Measurements from ENCODE around the gene TMEM42. TPM values are rescaled to one million over a fixed set of nuclear protein-coding genes. Genes with fewer than 3 reads are reported as not detected.

Gene TMEM42
- total RNA-seq, 1 experiment from 2014 or later = 12.7 TPM

DNA sequence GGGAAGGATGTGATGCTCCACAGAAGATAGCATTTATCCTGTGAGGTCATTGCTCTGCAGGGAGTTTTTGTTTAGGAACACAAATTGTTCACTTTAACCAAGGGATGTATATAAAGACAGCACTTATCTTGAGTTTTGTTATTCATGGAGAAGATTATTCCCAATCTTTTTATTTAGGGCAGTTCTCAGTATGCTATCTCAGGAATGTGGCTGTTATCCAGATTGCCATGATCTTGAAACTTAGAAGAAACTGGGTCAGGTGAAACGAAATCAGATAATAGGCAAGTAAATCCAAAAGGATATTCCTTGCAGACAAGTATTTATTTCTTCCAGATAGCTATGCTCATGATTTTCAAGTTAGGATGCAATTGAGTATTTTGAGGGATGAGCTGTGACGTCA is 19.3 kb upstream of the TMEM42 start:
- intact Hi-C loops (cut with micrococcal nuclease; ENCODE audit: unreplicated experiment) = no loop called here
- ATAC-seq (no peak), DNase-seq (ENCODE audit: low read depth, low spot score) (no peak)
- H3K4me3 ChIP-seq (ENCODE audit: low read depth in 2 of 2, low read length in 2 of 2) = no peak overlapping the region
- H3K4me1 ChIP-seq (ENCODE audit: control insufficient read depth, insufficient read depth, low read length) = no peaks in the 10 kb centered on the region
- H3K27ac ChIP-seq (ENCODE audit: low read length) = no peak overlapping the region
- no peaks in the 10 kb centered on the region for H3K27me3 ChIP-seq (ENCODE audit: control insufficient read depth, insufficient read depth, low read length)
- ChIA-PET CTCF (no interaction called here), POLR2A (no interaction called here)
- no peaks in the 10 kb centered on the region for H3K9me3 ChIP-seq (ENCODE audit: control insufficient read depth, insufficient read depth, low read depth, low read length)
- peaks cover 4% of the 10 kb centered on the region; the same call in 1 of the 2 replicates for H3K36me3 ChIP-seq (ENCODE audit: control insufficient read depth, insufficient read depth, low read length)
- BruUV-seq (replicated peaks) = no TSS peak
- in situ Hi-C loops (cut with HindIII; ENCODE audit: low pct_unique_long_range_greater_than_20kb, low sequenced_read_pairs) = no loop called here
- TF ChIP-seq SIN3A (IDR thresholded peaks at IDR 0.05; ENCODE audit: borderline replicate concordance, insufficient read depth, low read depth, low read length) (no peak), POLR2AphosphoS5 (IDR thresholded peaks at IDR 0.05; ENCODE audit: low read depth, low read length) (no peak), TCF7L2 (IDR thresholded peaks at IDR 0.05; ENCODE audit: low read depth, low read length) (no peak)
- TF ChIP-seq, protein P1, sequence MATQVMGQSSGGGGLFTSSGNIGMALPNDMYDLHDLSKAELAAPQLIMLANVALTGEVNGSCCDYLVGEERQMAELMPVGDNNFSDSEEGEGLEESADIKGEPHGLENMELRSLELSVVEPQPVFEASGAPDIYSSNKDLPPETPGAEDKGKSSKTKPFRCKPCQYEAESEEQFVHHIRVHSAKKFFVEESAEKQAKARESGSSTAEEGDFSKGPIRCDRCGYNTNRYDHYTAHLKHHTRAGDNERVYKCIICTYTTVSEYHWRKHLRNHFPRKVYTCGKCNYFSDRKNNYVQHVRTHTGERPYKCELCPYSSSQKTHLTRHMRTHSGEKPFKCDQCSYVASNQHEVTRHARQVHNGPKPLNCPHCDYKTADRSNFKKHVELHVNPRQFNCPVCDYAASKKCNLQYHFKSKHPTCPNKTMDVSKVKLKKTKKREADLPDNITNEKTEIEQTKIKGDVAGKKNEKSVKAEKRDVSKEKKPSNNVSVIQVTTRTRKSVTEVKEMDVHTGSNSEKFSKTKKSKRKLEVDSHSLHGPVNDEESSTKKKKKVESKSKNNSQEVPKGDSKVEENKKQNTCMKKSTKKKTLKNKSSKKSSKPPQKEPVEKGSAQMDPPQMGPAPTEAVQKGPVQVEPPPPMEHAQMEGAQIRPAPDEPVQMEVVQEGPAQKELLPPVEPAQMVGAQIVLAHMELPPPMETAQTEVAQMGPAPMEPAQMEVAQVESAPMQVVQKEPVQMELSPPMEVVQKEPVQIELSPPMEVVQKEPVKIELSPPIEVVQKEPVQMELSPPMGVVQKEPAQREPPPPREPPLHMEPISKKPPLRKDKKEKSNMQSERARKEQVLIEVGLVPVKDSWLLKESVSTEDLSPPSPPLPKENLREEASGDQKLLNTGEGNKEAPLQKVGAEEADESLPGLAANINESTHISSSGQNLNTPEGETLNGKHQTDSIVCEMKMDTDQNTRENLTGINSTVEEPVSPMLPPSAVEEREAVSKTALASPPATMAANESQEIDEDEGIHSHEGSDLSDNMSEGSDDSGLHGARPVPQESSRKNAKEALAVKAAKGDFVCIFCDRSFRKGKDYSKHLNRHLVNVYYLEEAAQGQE (IDR thresholded peaks at IDR 0.05; ENCODE audit: insufficient read depth in 1 of 2, low read depth in 2 of 2, low read length in 1 of 2) = no peak
- TF ChIP-seq, protein P2, sequence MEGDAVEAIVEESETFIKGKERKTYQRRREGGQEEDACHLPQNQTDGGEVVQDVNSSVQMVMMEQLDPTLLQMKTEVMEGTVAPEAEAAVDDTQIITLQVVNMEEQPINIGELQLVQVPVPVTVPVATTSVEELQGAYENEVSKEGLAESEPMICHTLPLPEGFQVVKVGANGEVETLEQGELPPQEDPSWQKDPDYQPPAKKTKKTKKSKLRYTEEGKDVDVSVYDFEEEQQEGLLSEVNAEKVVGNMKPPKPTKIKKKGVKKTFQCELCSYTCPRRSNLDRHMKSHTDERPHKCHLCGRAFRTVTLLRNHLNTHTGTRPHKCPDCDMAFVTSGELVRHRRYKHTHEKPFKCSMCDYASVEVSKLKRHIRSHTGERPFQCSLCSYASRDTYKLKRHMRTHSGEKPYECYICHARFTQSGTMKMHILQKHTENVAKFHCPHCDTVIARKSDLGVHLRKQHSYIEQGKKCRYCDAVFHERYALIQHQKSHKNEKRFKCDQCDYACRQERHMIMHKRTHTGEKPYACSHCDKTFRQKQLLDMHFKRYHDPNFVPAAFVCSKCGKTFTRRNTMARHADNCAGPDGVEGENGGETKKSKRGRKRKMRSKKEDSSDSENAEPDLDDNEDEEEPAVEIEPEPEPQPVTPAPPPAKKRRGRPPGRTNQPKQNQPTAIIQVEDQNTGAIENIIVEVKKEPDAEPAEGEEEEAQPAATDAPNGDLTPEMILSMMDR (IDR thresholded peaks at IDR 0.05) = no peak

DNA sequence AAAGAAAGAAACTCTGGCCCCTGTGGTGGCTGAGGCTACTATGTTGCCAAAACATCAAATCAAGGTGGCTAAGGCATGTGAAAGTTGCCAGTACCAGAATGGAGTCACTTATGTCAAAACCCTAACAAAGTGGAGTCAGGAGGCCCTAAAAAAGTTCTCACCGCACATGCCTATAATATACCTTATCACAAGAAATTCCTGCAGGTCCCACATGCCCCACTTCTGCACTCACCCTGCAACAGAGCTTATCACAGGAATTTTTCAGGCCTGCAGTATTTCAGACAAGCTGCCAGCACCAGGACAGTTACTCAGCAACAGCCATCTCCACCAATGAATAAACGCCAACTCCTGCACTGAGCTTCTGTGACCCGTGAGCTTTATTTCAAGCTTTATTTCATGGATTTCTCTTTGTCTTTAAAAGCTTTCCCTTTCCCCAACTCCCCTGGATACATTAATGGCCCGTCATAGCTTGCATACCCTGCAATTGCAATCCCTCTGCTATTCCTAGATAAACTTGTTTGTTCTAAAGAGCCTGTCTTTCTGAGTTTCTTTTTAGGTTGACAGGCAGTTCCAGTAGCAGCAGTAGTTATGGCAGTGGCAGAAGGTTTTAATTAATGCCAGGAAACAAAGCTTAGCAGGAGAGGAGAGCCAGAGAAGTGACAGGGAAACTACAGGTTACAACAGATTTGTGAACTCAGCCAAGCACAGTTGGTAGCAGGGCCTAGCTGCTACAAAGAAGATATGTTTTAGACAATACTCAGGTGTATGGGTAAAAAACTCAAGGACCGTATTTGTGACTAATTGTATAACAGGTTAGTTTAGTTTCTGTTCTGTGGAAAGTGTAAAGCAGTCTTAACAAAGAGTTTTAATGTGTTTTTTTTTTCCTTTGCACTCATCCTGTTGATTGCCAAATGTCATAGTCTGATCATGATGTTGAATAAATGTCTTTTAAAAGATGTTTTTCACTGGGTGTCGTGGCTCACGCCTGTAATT is 15.9 kb upstream of the TMEM42 start:
- Histone ChIP-seq H3K4me3 (ENCODE audit: low read depth in 2 of 2, low read length in 2 of 2) (no peak overlapping the region), H3K9me3 (ENCODE audit: control insufficient read depth, insufficient read depth, low read depth, low read length) (no peaks in the 10 kb centered on the region), H3K4me1 (ENCODE audit: control insufficient read depth, insufficient read depth, low read length) (no peaks in the 10 kb centered on the region), H3K36me3 (ENCODE audit: control insufficient read depth, insufficient read depth, low read length) (peaks cover 2% of the 10 kb centered on the region; the same call in 1 of the 2 replicates), H3K27ac (ENCODE audit: low read length) (no peak overlapping the region), H3K27me3 (ENCODE audit: control insufficient read depth, insufficient read depth, low read length) (no peaks in the 10 kb centered on the region)
- ChIA-PET CTCF (no interaction called here), POLR2A (no interaction called here)
- no peak for DNase-seq (ENCODE audit: low read depth, low spot score)
- no TSS peak for BruUV-seq (replicated peaks)
- TF ChIP-seq POLR2AphosphoS5 (IDR thresholded peaks at IDR 0.05; ENCODE audit: low read depth, low read length) = no peak
- TF ChIP-seq TCF7L2 (IDR thresholded peaks at IDR 0.05; ENCODE audit: low read depth, low read length) = no peak
- TF ChIP-seq, protein P2 (IDR thresholded peaks at IDR 0.05) = no peak
- TF ChIP-seq, protein P1 (IDR thresholded peaks at IDR 0.05; ENCODE audit: insufficient read depth in 1 of 2, low read depth in 2 of 2, low read length in 1 of 2) = no peak
- no peak for TF ChIP-seq SIN3A (IDR thresholded peaks at IDR 0.05; ENCODE audit: borderline replicate concordance, insufficient read depth, low read depth, low read length)
- in situ Hi-C loops (cut with HindIII; ENCODE audit: low pct_unique_long_range_greater_than_20kb, low sequenced_read_pairs) (no loop called here), intact Hi-C loops (cut with micrococcal nuclease; ENCODE audit: unreplicated experiment) (no loop called here)
- no peak for ATAC-seq
